GM12878 (cell line): ENCODE data around the gene CHAT. TPM values are rescaled to one million over a fixed set of nuclear protein-coding genes. Genes with fewer than 3 reads are reported as not detected.

Source experiments
- ATAC-seq: fragments of 200-7000 bp; cut with Tn5 transposase; 3 replicates; pipeline ENCODE4 v1.9.1; 2020; ENCODE audit warnings: mild to moderate bottlenecking, moderate library complexity
- BruUV-seq: library from RNA; stranded (reverse); fragments of 400-500 nt; replicated peaks from 2 replicates; lab custom pipeline; 2021; lab: Mats Ljungman, UMichigan
- CTCF ChIA-PET: fragments of 300-600 bp; sonication (Branson Sonifier 250); formaldehyde crosslinking; extraction: SDS; loops from one replicate; lab custom pipeline; 2021; ENCODE audit warnings: inconsistent platforms; lab: Yijun Ruan, JAX
- POLR2A ChIA-PET: fragments of 350-600 bp; formaldehyde crosslinking; extraction: SDS; loops from one replicate; lab custom pipeline; 2021; ENCODE audit warnings: inconsistent platforms; lab: Charles Lee
- RAD21 ChIA-PET: fragments of 300-600 bp; sonication (Branson Sonifier 250); formaldehyde crosslinking; loops from one replicate; lab custom pipeline; 2023; ENCODE audit warnings: antibody characterized with exemption; ENCODE audit not compliant: unreplicated experiment; lab: Charles Lee
- SMC1A ChIA-PET: fragments of 300-600 bp; sonication (Branson Sonifier 250); formaldehyde crosslinking; loops from one replicate; lab custom pipeline; 2023; ENCODE audit not compliant: unreplicated experiment, uncharacterized antibody; lab: Charles Lee
- DNase-seq: peaks from one replicate; pipeline ENCODE4 v3.0.0-alpha.2; 2011; ENCODE audit warnings: low read depth, low spot score
- FAIRE-seq: peaks from 3 replicates; lab custom pipeline; 2011; peaks lifted over from hg19 to GRCh38; lab: Jason Lieb, UNC
- H2AFZ ChIP-seq: 2 replicates; pipeline ENCODE4 v1.6.0; 2011; ENCODE audit warnings: low read depth, low read length, control low read depth; ENCODE audit not compliant: control insufficient read depth
- H3K27ac ChIP-seq: 2 replicates; pipeline ENCODE4 v1.5.1; 2011; ENCODE audit warnings: control low read depth; ENCODE audit not compliant: control insufficient read depth, insufficient read depth
- H3K27me3 ChIP-seq, 2 experiments: replicated peaks in 1 of 2; 2 replicates each; pipeline versions ENCODE4 v1.6.0 to v1.6.1; 2011; ENCODE audit warnings: low read length in 1 of 2; ENCODE audit not compliant: control insufficient read depth in 2 of 2, insufficient read depth in 2 of 2
- H3K36me3 ChIP-seq, 2 experiments: 2 replicates each; pipeline ENCODE4 v1.5.1; 2011; ENCODE audit warnings: low read length in 1 of 2; ENCODE audit not compliant: control insufficient read depth in 2 of 2, insufficient read depth in 2 of 2
- H3K4me1 ChIP-seq: 2 replicates; pipeline ENCODE4 v1.6.1; 2011; ENCODE audit warnings: mild to moderate bottlenecking, low read length, moderate library complexity, mixed read lengths; ENCODE audit not compliant: control insufficient read depth, insufficient read depth
- H3K4me2 ChIP-seq: 2 replicates; pipeline ENCODE4 v1.6.0; 2011; ENCODE audit warnings: control low read depth; ENCODE audit not compliant: control insufficient read depth, insufficient read depth
- H3K4me3 ChIP-seq: fragments of 200-600 bp; sonication (generic); 2 replicates; pipeline ENCODE4 v1.5.1; 2016
- H3K79me2 ChIP-seq: 2 replicates; pipeline ENCODE4 v1.6.0; 2011; ENCODE audit warnings: low read length; ENCODE audit not compliant: control insufficient read depth, insufficient read depth
- H3K9ac ChIP-seq: 2 replicates; pipeline ENCODE4 v1.8.0; 2011; ENCODE audit warnings: low read length, control low read depth, mixed read lengths; ENCODE audit not compliant: control insufficient read depth, insufficient read depth
- H3K9me3 ChIP-seq: replicated peaks from 3 replicates; pipeline ENCODE4 v1.5.1; 2011; ENCODE audit warnings: mild to moderate bottlenecking, low read length; ENCODE audit not compliant: control insufficient read depth, insufficient read depth
- H4K20me1 ChIP-seq: 2 replicates; pipeline ENCODE4 v1.6.0; 2011; ENCODE audit not compliant: control insufficient read depth, insufficient read depth
- BCL3 ChIP-seq: IDR thresholded peaks from 2 replicates; pipeline ENCODE4 v1.6.1; 2011; ENCODE audit warnings: borderline replicate concordance, low read depth, mild to moderate bottlenecking, moderate library complexity, low read length; ENCODE audit not compliant: insufficient read depth, poor library complexity, severe bottlenecking
- BHLHE40 ChIP-seq, 2 experiments: fragments of 450-650 bp in 1 of 2; IDR thresholded peaks; 2 replicates each; pipeline ENCODE4 v1.6.1; 2011 to 2017; ENCODE audit warnings: low read depth in 2 of 2, borderline replicate concordance in 1 of 2, improper control_type of control experiment in 1 of 2, low read length in 1 of 2, mild to moderate bottlenecking in 1 of 2
- BMI1 ChIP-seq: fragments of 450-650 bp; IDR thresholded peaks from 2 replicates; pipeline ENCODE4 v1.6.1; 2016; ENCODE audit warnings: mild to moderate bottlenecking, moderate library complexity, borderline replicate concordance
- CBFB ChIP-seq: IDR thresholded peaks from 2 replicates; pipeline ENCODE4 v1.6.1; 2016; ENCODE audit warnings: antibody characterized with exemption, low read depth
- LARP7 ChIP-seq: fragments of 450-650 bp; IDR thresholded peaks from 2 replicates; pipeline ENCODE4 v1.6.1; 2017; ENCODE audit warnings: mild to moderate bottlenecking
- MXI1 ChIP-seq: fragments of 150-350 bp; IDR thresholded peaks from 2 replicates; pipeline ENCODE4 v1.6.1; 2011; ENCODE audit warnings: low read depth, mild to moderate bottlenecking, inconsistent platforms, low read length, improper control_type of control experiment
- PML ChIP-seq: IDR thresholded peaks from 2 replicates; pipeline ENCODE4 v1.6.1; 2012; ENCODE audit warnings: low read length, inconsistent platforms
- SMARCA5 ChIP-seq: fragments of 450-650 bp; IDR thresholded peaks from 2 replicates; pipeline ENCODE4 v1.6.1; 2017; ENCODE audit warnings: mild to moderate bottlenecking
- STAT3 ChIP-seq: IDR thresholded peaks from 2 replicates; pipeline ENCODE4 v1.6.1; 2011; ENCODE audit warnings: low read depth, low read length, improper control_type of control experiment
- TCF7 ChIP-seq: IDR thresholded peaks from 2 replicates; pipeline ENCODE4 v1.6.1; 2014; ENCODE audit warnings: antibody characterized with exemption, borderline replicate concordance
- ZZZ3 ChIP-seq: IDR thresholded peaks from 2 replicates; pipeline ENCODE4 v1.6.1; 2011; ENCODE audit warnings: low read depth; ENCODE audit not compliant: control insufficient read depth, insufficient read length
- WGBS: methylation state at CpG from one replicate; pipeline ENCODE4 v1.1.6; 2016; ENCODE audit warnings: low lambda C conversion rate; ENCODE audit not compliant: insufficient replicate concordance, insufficient coverage; ENCODE audit errors: missing lambda C conversion rate; 5-methylcytosine and 5-hydroxymethylcytosine counted together
- in situ Hi-C: fragments of 300-500 bp; cut with MboI; formaldehyde crosslinking; loops from 9 replicates; pipeline ENCODE4 v1.14.3; 2018; ENCODE audit warnings: mixed read lengths
- intact Hi-C: fragments of 100-400 bp; cut with micrococcal nuclease; formaldehyde crosslinking; loops from one replicate; pipeline ENCODE4 v1.14.2; 2022; ENCODE audit not compliant: unreplicated experiment
- polyA plus RNA-seq, 11 experiments: library from polyadenylated mRNA; depleted of rRNA in 4 of 11; unstranded in 6 of 11; stranded (reverse) in 5 of 11; fragments of >200 nt; fragmentation: Nextera tagmentation in 4 of 11; fragmentation: Illumina TruSeq in 1 of 11; extraction: Ambion mirVana in 4 of 11; extraction: Trizol in 1 of 11; gene quantifications; 1 replicate in 1 of 11; 2 replicates in 10 of 11; pipeline versions ENCODE4 v1.2.1 to v1.2.3, GENCODE V29; 2011 to 2016; ENCODE audit warnings: inconsistent platforms in 2 of 11, missing spikeins in 2 of 11, low read depth in 1 of 11
- total RNA-seq, 4 experiments: library from RNA; depleted of rRNA in 3 of 4; stranded (reverse); fragments of >200 nt in 3 of 4; fragmentation: Illumina TruSeq in 1 of 4; extraction: Trizol in 1 of 4; gene quantifications; 2 replicates each; pipeline versions ENCODE4 v1.2.1 to v1.2.3, GENCODE V29; 2013 to 2021

The CHAT gene
- total and polyA plus RNA-seq, 10 of the 15 experiments (the other 5 are each of a cell fraction or from before 2014, with no cell fraction given), result not detected

DNA sequence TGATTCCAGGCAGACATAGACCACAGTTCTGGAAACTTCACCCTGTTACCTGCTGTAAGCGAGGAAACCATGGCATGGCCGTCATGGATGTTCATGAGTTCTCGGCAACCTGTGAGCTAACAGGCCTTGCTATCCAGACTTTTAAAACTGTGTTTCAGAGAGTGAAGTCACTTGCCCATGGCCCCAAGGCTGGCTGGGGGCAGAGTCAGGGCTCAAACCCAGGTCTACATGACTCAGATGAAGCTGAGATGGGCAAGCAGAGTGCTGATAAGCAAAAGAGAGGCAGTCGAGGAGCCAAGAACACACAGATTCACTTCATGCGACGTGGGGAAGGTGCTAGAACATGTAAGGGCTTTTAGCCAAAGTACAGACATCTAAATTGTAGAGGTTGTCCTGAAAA lies 97.1 kb downstream of the CHAT start:
- ChIA-PET CTCF (interaction anchor here (1.6 kb wide), 1 partner anchor 11 kb away, joined by 5 read pairs; no protein-coding TSS in a partner anchor), SMC1A (no interaction called here), RAD21 (no interaction called here), POLR2A (no interaction called here)
- H3K27me3 ChIP-seq, result no peaks in the 10 kb centered on the region
- WGBS, result 20% methylated on average over 6 of the region's 6 CpGs
- H2AFZ ChIP-seq, result no peak overlapping the region
- BruUV-seq, result no TSS peak
- H3K4me1 ChIP-seq, result no peaks in the 10 kb centered on the region
- no peaks in the 10 kb centered on the region for H4K20me1 ChIP-seq
- DNase-seq, result no peak
- no peak for ATAC-seq
- intact Hi-C loops (no loop called here), in situ Hi-C loops (no loop called here)
- no peak for TF ChIP-seq LARP7
- TF ChIP-seq BCL3, result no peak
- no peak for TF ChIP-seq BMI1
- TF ChIP-seq BHLHE40 (IDR thresholded peaks at IDR 0.05; ENCODE audit: borderline replicate concordance in 1 of 2, low read depth in 2 of 2, low read length in 1 of 2), result no peak
- TF ChIP-seq CBFB, result no peak
- TF ChIP-seq TCF7, result no peak
- no peak for TF ChIP-seq PML
- no peak for TF ChIP-seq ZZZ3
- no peak for TF ChIP-seq SMARCA5
- TF ChIP-seq STAT3, result no peak
- TF ChIP-seq MXI1, result no peak
- no peak overlapping the region for H3K9ac ChIP-seq
- no peak overlapping the region for H3K4me2 ChIP-seq
- H3K79me2 ChIP-seq, result no peaks in the 10 kb centered on the region
- no peak overlapping the region for H3K4me3 ChIP-seq
- no peaks in the 10 kb centered on the region for H3K36me3 ChIP-seq
- no peak for FAIRE-seq
- H3K27ac ChIP-seq, result no peak overlapping the region
- no peaks in the 10 kb centered on the region for H3K9me3 ChIP-seq
